Measurements from ENCODE around the gene ASB3.

The ASB3 gene

GRCh38 chr2:53787614-53788289, 999 bp upstream of the ASB3 start:
- H3K4me2 ChIP-seq (ENCODE audit: low read length) = peak overlapping the region; percentile 87
- H3K36me3 ChIP-seq (replicated peaks; ENCODE audit: low read depth, low read length) = no peaks in the 10 kb centered on the region
- no peaks in the 10 kb centered on the region for H3K9me3 ChIP-seq (ENCODE audit: insufficient read depth, low read length)
- H3K4me1 ChIP-seq (ENCODE audit: low read length) = peaks cover 19% of the 10 kb centered on the region
- no peaks in the 10 kb centered on the region for H3K27me3 ChIP-seq (ENCODE audit: low read depth, low read length)
- 0 out of 2 replicates have a peak overlapping the region, but pooled peaks have one; percentile 64 for H2AFZ ChIP-seq (ENCODE audit: low read depth, low read length)
- peak overlapping the region; percentile 92 for H3K9ac ChIP-seq (ENCODE audit: low read length)
- peak overlapping the region; percentile 98 for H3K4me3 ChIP-seq (ENCODE audit: low read length)
- peaks cover 97% of the 10 kb centered on the region for H3K79me2 ChIP-seq (ENCODE audit: low read length)
- peak overlapping the region; percentile 71 for H3K27ac ChIP-seq (ENCODE audit: low read length)
- TF ChIP-seq CTCF (IDR thresholded peaks at IDR 0.05; ENCODE audit: low read depth, low read length) (no peak), EZH2phosphoT487 (IDR thresholded peaks at IDR 0.05; ENCODE audit: low read depth) (no peak)
- H4K20me1 ChIP-seq (ENCODE audit: insufficient read depth, low read length) = peaks cover 3% of the 10 kb centered on the region; the same call in 1 of the 2 replicates

- Histone ChIP-seq H3K4me3 (ENCODE audit: low read length) (peak overlapping the region; percentile 98), H4K20me1 (ENCODE audit: insufficient read depth, low read length) (no peaks in the 10 kb centered on the region), H2AFZ (ENCODE audit: low read depth, low read length) (peak overlapping the region; percentile 68), H3K9me3 (ENCODE audit: insufficient read depth, low read length) (no peaks in the 10 kb centered on the region), H3K27ac (ENCODE audit: low read length) (peak overlapping the region; percentile 71), H3K4me1 (ENCODE audit: low read length) (peaks cover 19% of the 10 kb centered on the region), H3K27me3 (ENCODE audit: low read depth, low read length) (no peaks in the 10 kb centered on the region), H3K36me3 (replicated peaks; ENCODE audit: low read depth, low read length) (peaks cover 7% of the 10 kb centered on the region), H3K9ac (ENCODE audit: low read length) (peak overlapping the region; percentile 92), H3K79me2 (ENCODE audit: low read length) (peaks cover 98% of the 10 kb centered on the region), H3K4me2 (ENCODE audit: low read length) (peak overlapping the region; percentile 85)
- TF ChIP-seq CTCF (IDR thresholded peaks at IDR 0.05; ENCODE audit: low read depth, low read length) (no peak), EZH2phosphoT487 (IDR thresholded peaks at IDR 0.05; ENCODE audit: low read depth) (no peak)
Measured at GRCh38 chr2:53786352-53786704, 425 bp downstream of the ASB3 start.

- peaks cover 100% of the 10 kb centered on the region for H3K79me2 ChIP-seq (ENCODE audit: low read length)
- H4K20me1 ChIP-seq (ENCODE audit: insufficient read depth, low read length) = no peaks in the 10 kb centered on the region
- peaks cover 13% of the 10 kb centered on the region for H3K36me3 ChIP-seq (replicated peaks; ENCODE audit: low read depth, low read length)
- H3K4me1 ChIP-seq (ENCODE audit: low read length) = peaks cover 19% of the 10 kb centered on the region
- H3K27ac ChIP-seq (ENCODE audit: low read length) = no peak overlapping the region
- no peaks in the 10 kb centered on the region for H3K27me3 ChIP-seq (ENCODE audit: low read depth, low read length)
- no peak for TF ChIP-seq EZH2phosphoT487 (IDR thresholded peaks at IDR 0.05; ENCODE audit: low read depth)
- no peak for TF ChIP-seq CTCF (IDR thresholded peaks at IDR 0.05; ENCODE audit: low read depth, low read length)
- no peaks in the 10 kb centered on the region for H3K9me3 ChIP-seq (ENCODE audit: insufficient read depth, low read length)
- H3K4me2 ChIP-seq (ENCODE audit: low read length) = peak overlapping the region; percentile 85
- no peak overlapping the region for H2AFZ ChIP-seq (ENCODE audit: low read depth, low read length)
- peak overlapping the region; percentile 98 for H3K4me3 ChIP-seq (ENCODE audit: low read length)
- peak overlapping the region; percentile 92; the same call in 1 of the 2 replicates for H3K9ac ChIP-seq (ENCODE audit: low read length)
Measured at GRCh38 chr2:53785366-53785765, 1.4 kb downstream of the ASB3 start.

GRCh38 chr2:53784436-53784835, 2.3 kb downstream of the ASB3 start:
- Histone ChIP-seq H3K36me3 (replicated peaks; ENCODE audit: low read depth, low read length) (peaks cover 20% of the 10 kb centered on the region), H3K9me3 (ENCODE audit: insufficient read depth, low read length) (no peaks in the 10 kb centered on the region), H3K79me2 (ENCODE audit: low read length) (peaks cover 100% of the 10 kb centered on the region), H3K4me3 (ENCODE audit: low read length) (no peak overlapping the region), H4K20me1 (ENCODE audit: insufficient read depth, low read length) (no peaks in the 10 kb centered on the region), H3K9ac (ENCODE audit: low read length) (no peak overlapping the region), H3K27me3 (ENCODE audit: low read depth, low read length) (no peaks in the 10 kb centered on the region), H3K4me1 (ENCODE audit: low read length) (peaks cover 19% of the 10 kb centered on the region), H2AFZ (ENCODE audit: low read depth, low read length) (no peak overlapping the region), H3K4me2 (ENCODE audit: low read length) (peak overlapping the region; percentile 85), H3K27ac (ENCODE audit: low read length) (no peak overlapping the region)
- TF ChIP-seq EZH2phosphoT487 (IDR thresholded peaks at IDR 0.05; ENCODE audit: low read depth) (no peak), CTCF (IDR thresholded peaks at IDR 0.05; ENCODE audit: low read depth, low read length) (no peak)

All from OCI-LY3 (cell line).